ENCODE measurements around the gene ANXA9.

ANXA9 gene

GRCh38 chr1:151007853-151008243, 25.8 kb downstream of the ANXA9 start:
- no peak for DNase-seq

- peak; percentile 100 for DNase-seq
Measured at GRCh38 chr1:151008244-151009205, 26.4 kb downstream of the ANXA9 start, which contains the start of gene PRUNE1. PRUNE1 (plus strand) TSS chr1:151008449; CDS start chr1:151008633, 184 bp downstream.

GRCh38 chr1:151009206-151009587, 27.1 kb downstream of the ANXA9 start:
- DNase-seq, result no peak

- DNase-seq, result no peak
Measured at GRCh38 chr1:151009674-151010345, 27.7 kb downstream of the ANXA9 start.

- DNase-seq, result no peak
Measured at GRCh38 chr1:151010346-151010726, 28.2 kb downstream of the ANXA9 start.

- DNase-seq, result no peak
Measured at GRCh38 chr1:151011154-151011850, 29.2 kb downstream of the ANXA9 start.

- DNase-seq, result no peak
Measured at GRCh38 chr1:151012684-151013471, 30.8 kb downstream of the ANXA9 start.

GRCh38 chr1:151013518-151013917, 31.4 kb downstream of the ANXA9 start:
- DNase-seq, result no peak

- DNase-seq, result peak; percentile 83
Measured at GRCh38 chr1:151024540-151025146, 42.6 kb downstream of the ANXA9 start.

GRCh38 chr1:151026460-151026859, 44.4 kb downstream of the ANXA9 start:
- no peak for DNase-seq

- DNase-seq, result no peak
Measured at GRCh38 chr1:151032164-151032563, 50.1 kb downstream of the ANXA9 start.

GRCh38 chr1:151035167-151035566, 53.1 kb downstream of the ANXA9 start:
- no peak for DNase-seq

GRCh38 chr1:151036356-151036755, 54.3 kb downstream of the ANXA9 start, which contains the start of gene BNIPL:
BNIPL (plus strand) TSS chr1:151036586; CDS start chr1:151036726, 140 bp downstream.
- DNase-seq, result no peak

- no peak for DNase-seq
Measured at GRCh38 chr1:151037032-151037431, 54.9 kb downstream of the ANXA9 start.

GRCh38 chr1:151039521-151039920, 57.4 kb downstream of the ANXA9 start:
- DNase-seq, result no peak

GRCh38 chr1:151043163-151043562, 61.1 kb downstream of the ANXA9 start:
- DNase-seq, result no peak
